Measurements from ENCODE around the gene MCU.
"Not testable (repeated sequence)": the region's sequence is repeated elsewhere in the genome, so short reads cannot be mapped to it uniquely, and the experiment has no call there.

Gene MCU

GRCh38 chr10:72667207-72667864 is 24.6 kb upstream of the MCU start:
- no peak for DNase-seq (ENCODE audit: low spot score)
- TF ChIP-seq, protein P1, sequence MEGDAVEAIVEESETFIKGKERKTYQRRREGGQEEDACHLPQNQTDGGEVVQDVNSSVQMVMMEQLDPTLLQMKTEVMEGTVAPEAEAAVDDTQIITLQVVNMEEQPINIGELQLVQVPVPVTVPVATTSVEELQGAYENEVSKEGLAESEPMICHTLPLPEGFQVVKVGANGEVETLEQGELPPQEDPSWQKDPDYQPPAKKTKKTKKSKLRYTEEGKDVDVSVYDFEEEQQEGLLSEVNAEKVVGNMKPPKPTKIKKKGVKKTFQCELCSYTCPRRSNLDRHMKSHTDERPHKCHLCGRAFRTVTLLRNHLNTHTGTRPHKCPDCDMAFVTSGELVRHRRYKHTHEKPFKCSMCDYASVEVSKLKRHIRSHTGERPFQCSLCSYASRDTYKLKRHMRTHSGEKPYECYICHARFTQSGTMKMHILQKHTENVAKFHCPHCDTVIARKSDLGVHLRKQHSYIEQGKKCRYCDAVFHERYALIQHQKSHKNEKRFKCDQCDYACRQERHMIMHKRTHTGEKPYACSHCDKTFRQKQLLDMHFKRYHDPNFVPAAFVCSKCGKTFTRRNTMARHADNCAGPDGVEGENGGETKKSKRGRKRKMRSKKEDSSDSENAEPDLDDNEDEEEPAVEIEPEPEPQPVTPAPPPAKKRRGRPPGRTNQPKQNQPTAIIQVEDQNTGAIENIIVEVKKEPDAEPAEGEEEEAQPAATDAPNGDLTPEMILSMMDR (IDR thresholded peaks at IDR 0.05; ENCODE audit: extremely low read depth, missing control alignments): no peak

DNA sequence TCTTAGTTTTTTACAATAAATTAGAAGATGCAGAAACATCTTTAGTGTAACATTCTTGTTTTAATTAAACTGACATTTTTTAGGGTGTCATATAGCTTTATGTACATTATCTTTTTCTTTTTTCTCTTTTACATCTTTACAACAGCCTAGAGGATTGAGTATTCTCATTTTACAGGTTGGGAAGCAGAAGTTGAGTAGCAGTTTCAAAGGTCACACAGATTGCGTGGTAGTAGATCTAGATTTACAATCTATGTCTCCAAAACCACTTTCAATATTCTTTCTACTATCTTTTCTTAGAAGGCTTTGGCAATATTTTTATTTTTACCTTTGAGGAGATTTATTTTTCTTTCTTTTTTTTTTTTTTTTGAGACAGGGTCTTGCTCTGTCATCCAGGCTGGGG is 18.7 kb upstream of the MCU start:
- DNase-seq (ENCODE audit: low spot score): no peak
- TF ChIP-seq, protein P1 (IDR thresholded peaks at IDR 0.05; ENCODE audit: extremely low read depth, missing control alignments): no peak

DNA sequence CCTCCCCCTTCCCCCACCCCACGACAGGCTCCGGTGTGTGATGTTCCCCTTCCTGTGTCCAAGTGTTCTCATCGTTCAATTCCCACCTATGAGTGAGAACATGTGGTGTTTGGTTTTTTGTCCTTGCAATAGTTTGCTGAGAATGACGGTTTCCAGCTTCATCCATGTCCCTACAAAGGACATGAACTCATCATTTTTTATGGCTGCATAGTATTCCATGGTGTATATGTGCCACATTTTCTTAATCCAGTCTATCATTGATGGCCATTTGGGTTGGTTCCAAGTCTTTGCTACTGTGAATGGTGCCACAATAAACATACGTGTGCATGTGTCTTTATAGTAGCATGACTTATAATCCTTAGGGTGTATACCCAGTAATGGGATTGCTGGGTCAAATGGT is 17.8 kb upstream of the MCU start:
- not testable (repeated sequence) for DNase-seq (ENCODE audit: low spot score)

DNA sequence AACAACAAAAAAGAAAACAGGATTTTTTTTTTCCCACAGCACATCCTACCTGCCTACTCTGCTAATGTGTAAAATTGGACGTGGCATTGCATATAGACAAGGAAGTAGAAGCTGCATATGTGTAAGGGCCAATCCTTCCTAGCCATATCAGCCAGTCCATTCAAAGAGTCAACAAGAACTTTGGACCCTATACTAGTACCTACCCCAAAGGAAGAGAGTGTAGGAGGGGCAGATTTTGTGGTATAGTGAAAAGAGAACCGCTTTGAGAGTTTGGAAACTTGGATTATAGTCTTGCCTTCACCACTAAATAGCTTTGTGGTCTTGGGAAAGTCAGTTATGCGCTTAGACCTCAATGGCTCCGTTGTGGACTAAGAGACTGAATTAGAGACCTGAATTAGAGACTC is 12.1 kb upstream of the MCU start:
- DNase-seq (ENCODE audit: low spot score): no peak
- TF ChIP-seq, protein P1 (IDR thresholded peaks at IDR 0.05; ENCODE audit: extremely low read depth, missing control alignments): no peak

GRCh38 chr10:72682638-72683037 is 9.3 kb upstream of the MCU start:
- TF ChIP-seq, protein P1 (IDR thresholded peaks at IDR 0.05; ENCODE audit: extremely low read depth, missing control alignments): no peak
- no peak for DNase-seq (ENCODE audit: low spot score)

DNA sequence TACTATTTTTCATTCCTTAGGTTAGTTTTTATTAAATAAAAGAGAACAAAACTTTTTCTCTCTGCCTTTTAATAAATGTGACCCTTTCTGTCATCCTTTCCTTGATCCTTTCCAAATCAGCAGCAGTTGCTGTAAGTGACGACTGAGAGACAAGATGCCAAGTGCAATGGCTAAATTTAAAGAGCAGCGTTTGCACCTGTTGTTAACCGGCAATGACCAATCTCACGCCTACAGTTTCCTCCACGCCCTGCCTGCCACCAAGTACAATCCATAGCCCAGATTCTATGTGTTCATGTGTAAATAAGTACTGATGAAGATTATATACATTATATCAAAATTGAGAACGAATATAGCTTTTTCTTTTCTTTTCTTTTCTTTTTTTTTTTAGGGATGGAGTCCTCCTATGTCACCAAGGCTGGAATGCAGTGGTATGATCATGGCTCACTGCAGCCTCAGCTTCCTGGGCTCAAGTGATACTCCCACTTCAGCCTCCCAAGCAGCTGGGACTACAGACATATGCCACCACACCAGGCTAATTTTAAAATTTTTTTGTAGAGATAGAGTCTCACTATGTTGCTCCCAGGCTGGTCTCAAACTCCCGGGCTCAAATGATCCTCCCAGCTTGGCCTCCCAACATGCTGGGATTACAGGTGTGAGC is 6.5 kb upstream of the MCU start:
- TF ChIP-seq, protein P1 (IDR thresholded peaks at IDR 0.05; ENCODE audit: extremely low read depth, missing control alignments): no peak
- peak; percentile 18 for DNase-seq (ENCODE audit: low spot score)

DNA sequence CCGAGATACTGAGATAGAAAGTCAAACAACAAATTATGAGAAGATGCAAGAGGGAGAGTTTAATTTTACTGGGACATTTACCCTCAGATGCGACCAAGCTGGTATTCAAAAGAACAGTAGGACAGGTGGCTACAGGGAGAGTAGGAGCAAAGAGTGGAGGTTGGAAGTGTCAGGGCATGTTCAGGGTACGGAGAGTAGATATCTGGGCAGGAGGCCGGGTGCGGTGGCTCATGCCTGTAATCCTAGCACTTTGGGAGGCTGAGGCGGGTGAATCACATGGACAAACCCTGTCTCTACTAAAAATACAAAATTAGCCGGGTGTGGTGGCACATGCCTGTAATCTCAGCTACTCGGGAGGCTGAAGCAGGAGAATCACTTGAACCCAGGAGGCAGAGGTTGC is 5.5 kb upstream of the MCU start:
- not testable (repeated sequence) for DNase-seq (ENCODE audit: low spot score)

GRCh38 chr10:72687035-72687434 is 4.9 kb upstream of the MCU start:
- TF ChIP-seq, protein P1 (IDR thresholded peaks at IDR 0.05; ENCODE audit: extremely low read depth, missing control alignments): no peak
- DNase-seq (ENCODE audit: low spot score): no peak
